Endothelial cell of umbilical vein (primary cell): ENCODE measurements around the gene SLIT1. TPM values are rescaled to one million over a fixed set of nuclear protein-coding genes. Genes with fewer than 3 reads are reported as not detected.

Experiments used
- BruUV-seq: library from RNA; stranded (reverse); fragments of 400-500 nt; replicated peaks from 2 replicates; lab custom pipeline; 2021; lab: Mats Ljungman, UMichigan
- CTCF ChIA-PET: fragments of 300-600, 350-600 bp; sonication (Branson Sonifier 250); formaldehyde crosslinking; loops from one replicate; lab custom pipeline; 2021; ENCODE audit warnings: antibody characterized with exemption, inconsistent platforms; lab: Charles Lee
- POLR2A ChIA-PET: fragments of 300-600, 350-600 bp; sonication (Branson Sonifier 250); formaldehyde crosslinking; loops from one replicate; lab custom pipeline; 2021; ENCODE audit warnings: antibody characterized with exemption, inconsistent platforms; lab: Charles Lee
- DNase-seq: peaks from one replicate; pipeline ENCODE4 v3.0.0-alpha.2; 2011; ENCODE audit warnings: low read depth, low spot score
- FAIRE-seq: peaks from 2 replicates; lab custom pipeline; 2011; peaks lifted over from hg19 to GRCh38; lab: Jason Lieb, UNC
- H2AFZ ChIP-seq: 2 replicates; pipeline ENCODE4 v1.6.0; 2012; ENCODE audit warnings: low read depth, low read length, control low read depth, inconsistent platforms
- H3K27ac ChIP-seq: 2 replicates; pipeline ENCODE4 v1.5.1; 2011; ENCODE audit warnings: low read depth, mild to moderate bottlenecking, control low read depth, low read length, moderate library complexity; ENCODE audit not compliant: insufficient read depth
- H3K27me3 ChIP-seq, 2 experiments: 2 replicates each; pipeline versions ENCODE4 v1.6.0 to v1.6.1; 2011; ENCODE audit warnings: low read length in 2 of 2, mixed read lengths in 1 of 2; ENCODE audit not compliant: control insufficient read depth in 2 of 2, insufficient read depth in 2 of 2
- H3K36me3 ChIP-seq, 2 experiments: 2 replicates in 1 of 2; 3 replicates in 1 of 2; pipeline ENCODE4 v1.5.1; 2011; ENCODE audit warnings: low read length in 2 of 2, mild to moderate bottlenecking in 1 of 2, moderate library complexity in 1 of 2; ENCODE audit not compliant: control insufficient read depth in 2 of 2, insufficient read depth in 2 of 2; ENCODE audit errors: extremely low read depth in 1 of 2
- H3K4me1 ChIP-seq: 3 replicates; pipeline ENCODE4 v1.5.1; 2011; ENCODE audit warnings: mild to moderate bottlenecking, low read length; ENCODE audit not compliant: control insufficient read depth, insufficient read depth; ENCODE audit errors: extremely low read depth
- H3K4me2 ChIP-seq: 2 replicates; pipeline ENCODE4 v1.6.1; 2011; ENCODE audit warnings: low read length, control low read depth, mixed read lengths; ENCODE audit not compliant: insufficient read depth
- H3K4me3 ChIP-seq, 3 experiments: fragments of 200-600 bp in 1 of 3; sonication (generic), shearing (Covaris generic) in 1 of 3; replicated peaks in 1 of 3; 2 replicates each; pipeline ENCODE4 v1.5.1; 2011 to 2016; ENCODE audit warnings: control low read depth in 3 of 3, low read length in 3 of 3, mild to moderate bottlenecking in 2 of 3, inconsistent platforms in 1 of 3, low read depth in 1 of 3, moderate library complexity in 1 of 3; ENCODE audit not compliant: insufficient read depth in 1 of 3
- H3K79me2 ChIP-seq: 2 replicates; pipeline ENCODE4 v1.6.0; 2012; ENCODE audit warnings: low read length, inconsistent platforms; ENCODE audit not compliant: control insufficient read depth, insufficient read depth
- H3K9ac ChIP-seq: replicated peaks from 2 replicates; pipeline ENCODE3; 2011; ENCODE audit warnings: low read length, control low read depth; ENCODE audit not compliant: insufficient read depth; ENCODE audit errors: extremely low read depth
- H3K9me1 ChIP-seq: replicated peaks from 3 replicates; pipeline ENCODE4 v1.6.0; 2011; ENCODE audit warnings: mild to moderate bottlenecking, low read length; ENCODE audit not compliant: control insufficient read depth, insufficient read depth; ENCODE audit errors: extremely low read depth
- H3K9me3 ChIP-seq: replicated peaks from 2 replicates; pipeline ENCODE4 v1.5.1; 2012; ENCODE audit warnings: low read length, inconsistent platforms; ENCODE audit not compliant: control insufficient read depth, insufficient read depth
- H4K20me1 ChIP-seq: replicated peaks from 2 replicates; pipeline ENCODE3; 2011; ENCODE audit warnings: mild to moderate bottlenecking, low read length; ENCODE audit not compliant: control insufficient read depth, insufficient read depth; ENCODE audit errors: extremely low read depth
- EZH2 ChIP-seq: IDR thresholded peaks from 2 replicates; pipeline ENCODE4 v1.6.1; 2012; ENCODE audit warnings: borderline replicate concordance, low read depth, mild to moderate bottlenecking, moderate library complexity, low read length, inconsistent platforms; ENCODE audit not compliant: severe bottlenecking
- FOS ChIP-seq: IDR thresholded peaks from 2 replicates; pipeline ENCODE4 v1.6.1; 2011; ENCODE audit warnings: mild to moderate bottlenecking, low read length, moderate library complexity, borderline replicate concordance; ENCODE audit not compliant: insufficient read depth
- GATA2 ChIP-seq: IDR thresholded peaks from 2 replicates; pipeline ENCODE4 v1.7.0; 2011; ENCODE audit warnings: low read depth, mild to moderate bottlenecking, moderate library complexity, mixed read lengths, low read length; ENCODE audit not compliant: insufficient read length, insufficient read depth
- JUN ChIP-seq: IDR thresholded peaks from 2 replicates; pipeline ENCODE4 v1.6.1; 2011; ENCODE audit warnings: borderline replicate concordance, low read depth; ENCODE audit not compliant: insufficient read length, insufficient read depth
- MAX ChIP-seq: IDR thresholded peaks from 2 replicates; pipeline ENCODE4 v1.6.1; 2011; ENCODE audit not compliant: insufficient read depth, insufficient read length
- MYC ChIP-seq: IDR thresholded peaks from one replicate; pipeline ENCODE4 v1.6.1; 2011; ENCODE audit warnings: mild to moderate bottlenecking, low read depth, low read length
- POLR2A ChIP-seq: IDR thresholded peaks from 2 replicates; pipeline ENCODE4 v1.6.1; 2012; ENCODE audit warnings: low read depth, mild to moderate bottlenecking, control low read depth, low read length
- POLR2AphosphoS5 ChIP-seq: IDR thresholded peaks from 2 replicates; pipeline ENCODE4 v1.6.1; 2012; ENCODE audit warnings: low read depth, mild to moderate bottlenecking, control low read depth, low read length, moderate library complexity; ENCODE audit not compliant: insufficient read depth
- dilution Hi-C: fragments of 300-500 bp; cut with MboI; formaldehyde crosslinking; loops from one replicate; pipeline ENCODE4 v1.15.0; 2019; ENCODE audit warnings: low sequenced_read_pairs; ENCODE audit not compliant: extremely low pct_ligation_motif_present
- intact Hi-C: fragments of 100-400 bp; cut with micrococcal nuclease; formaldehyde crosslinking; loops from one replicate; pipeline ENCODE4 v1.10.0; 2022
- polyA plus RNA-seq, 4 experiments: library from polyadenylated mRNA; depleted of rRNA in 3 of 4; stranded (reverse) in 3 of 4; unstranded in 1 of 4; fragments of >200 nt; gene quantifications; 2 replicates each; pipeline versions ENCODE4 v1.2.1 to v1.2.3, GENCODE V29; 2011 to 2012; ENCODE audit warnings: missing spikeins in 1 of 4
- total RNA-seq: library from RNA; stranded (reverse); gene quantifications from 2 replicates; pipeline ENCODE4 v1.2.3, GENCODE V29; 2021
- TF ChIP-seq, protein P1 (sequence below), 2 donors: IDR thresholded peaks; 1 replicate in 1 of 2; 2 replicates in 1 of 2; pipeline ENCODE4 v1.5.1; 2011; ENCODE audit warnings: low read length in 2 of 2, mild to moderate bottlenecking in 2 of 2, moderate library complexity in 2 of 2, control low read depth in 1 of 2, inconsistent platforms in 1 of 2, low read depth in 1 of 2; ENCODE audit not compliant: insufficient read depth in 1 of 2; ENCODE audit errors: extremely low read depth in 1 of 2

SLIT1 gene
- total and polyA plus RNA-seq, 2 donors (not counting 3 experiments of a cell fraction or from before 2014, with no cell fraction given) = 0.04 to 0.20 TPM

GRCh38 chr10:97138174-97138573 lies 47.6 kb downstream of the SLIT1 start:
- no peaks in the 10 kb centered on the region for H3K4me1 ChIP-seq
- H3K9ac ChIP-seq = no peak overlapping the region
- H3K9me3 ChIP-seq = no peaks in the 10 kb centered on the region
- no peaks in the 10 kb centered on the region for H3K79me2 ChIP-seq
- H3K9me1 ChIP-seq = no peaks in the 10 kb centered on the region
- ChIA-PET CTCF (interaction anchor here (1.6 kb wide), 1 partner anchor 72 kb away, joined by 7 read pairs; no protein-coding TSS in a partner anchor), POLR2A (no interaction called here)
- no peak for DNase-seq
- dilution Hi-C loops (no loop called here), intact Hi-C loops (loop anchor here (2.0 kb wide), 1 partner anchor 73 kb away; no protein-coding TSS in a partner anchor)
- TF ChIP-seq JUN = no peak
- TF ChIP-seq, protein P1, sequence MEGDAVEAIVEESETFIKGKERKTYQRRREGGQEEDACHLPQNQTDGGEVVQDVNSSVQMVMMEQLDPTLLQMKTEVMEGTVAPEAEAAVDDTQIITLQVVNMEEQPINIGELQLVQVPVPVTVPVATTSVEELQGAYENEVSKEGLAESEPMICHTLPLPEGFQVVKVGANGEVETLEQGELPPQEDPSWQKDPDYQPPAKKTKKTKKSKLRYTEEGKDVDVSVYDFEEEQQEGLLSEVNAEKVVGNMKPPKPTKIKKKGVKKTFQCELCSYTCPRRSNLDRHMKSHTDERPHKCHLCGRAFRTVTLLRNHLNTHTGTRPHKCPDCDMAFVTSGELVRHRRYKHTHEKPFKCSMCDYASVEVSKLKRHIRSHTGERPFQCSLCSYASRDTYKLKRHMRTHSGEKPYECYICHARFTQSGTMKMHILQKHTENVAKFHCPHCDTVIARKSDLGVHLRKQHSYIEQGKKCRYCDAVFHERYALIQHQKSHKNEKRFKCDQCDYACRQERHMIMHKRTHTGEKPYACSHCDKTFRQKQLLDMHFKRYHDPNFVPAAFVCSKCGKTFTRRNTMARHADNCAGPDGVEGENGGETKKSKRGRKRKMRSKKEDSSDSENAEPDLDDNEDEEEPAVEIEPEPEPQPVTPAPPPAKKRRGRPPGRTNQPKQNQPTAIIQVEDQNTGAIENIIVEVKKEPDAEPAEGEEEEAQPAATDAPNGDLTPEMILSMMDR (IDR thresholded peaks at IDR 0.05; ENCODE audit: extremely low read depth in 1 of 2, insufficient read depth in 1 of 2, low read depth in 1 of 2, low read length in 2 of 2) = peak in 1 of 2 donors; percentile 16
- BruUV-seq = no TSS peak
- FAIRE-seq = no peak
- no peak overlapping the region for H3K27ac ChIP-seq
- no peak overlapping the region for H3K4me3 ChIP-seq
- H3K27me3 ChIP-seq = peaks cover 22% of the 10 kb centered on the region in 2 experiments
- H4K20me1 ChIP-seq = no peaks in the 10 kb centered on the region
- H2AFZ ChIP-seq = no peak overlapping the region
- no peaks in the 10 kb centered on the region for H3K36me3 ChIP-seq
- H3K4me2 ChIP-seq = no peak overlapping the region

DNA sequence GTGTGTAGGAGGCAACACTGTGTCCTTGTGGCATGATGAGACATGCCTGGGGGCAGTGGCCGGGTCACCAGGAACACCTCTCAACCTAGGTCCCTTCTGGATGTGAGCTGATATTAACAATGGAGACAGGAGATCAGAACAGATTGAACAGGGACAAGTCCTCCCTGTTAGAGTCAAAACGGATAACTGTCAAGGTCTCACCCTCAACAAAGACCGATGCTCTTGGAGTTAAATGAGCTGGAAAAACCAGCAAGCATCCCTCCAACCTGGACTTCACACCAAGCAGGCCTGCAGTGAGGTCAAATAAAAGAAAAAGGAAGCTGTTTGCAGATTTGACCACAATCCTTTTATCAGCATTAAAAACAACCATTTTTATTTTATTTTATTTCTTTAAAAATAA lies 49.0 kb downstream of the SLIT1 start:
- Histone ChIP-seq H3K4me2 (no peak overlapping the region), H3K9ac (no peak overlapping the region), H2AFZ (no peak overlapping the region), H3K27ac (no peak overlapping the region), H3K36me3 (no peaks in the 10 kb centered on the region), H3K9me1 (no peaks in the 10 kb centered on the region), H4K20me1 (no peaks in the 10 kb centered on the region), H3K27me3 (peaks cover 17 to 22% of the 10 kb centered on the region in 2 experiments), H3K4me1 (no peaks in the 10 kb centered on the region), H3K4me3 (no peak overlapping the region), H3K9me3 (no peaks in the 10 kb centered on the region), H3K79me2 (no peaks in the 10 kb centered on the region)
- intact Hi-C loops (no loop called here), dilution Hi-C loops (no loop called here)
- TF ChIP-seq MAX = no peak
- TF ChIP-seq, protein P1 (IDR thresholded peaks at IDR 0.05; ENCODE audit: extremely low read depth in 1 of 2, insufficient read depth in 1 of 2, low read depth in 1 of 2, low read length in 2 of 2) = no peak
- TF ChIP-seq POLR2AphosphoS5 = no peak
- no peak for TF ChIP-seq GATA2
- no peak for TF ChIP-seq FOS
- TF ChIP-seq EZH2 = no peak
- TF ChIP-seq JUN = no peak
- TF ChIP-seq POLR2A = no peak
- no peak for TF ChIP-seq MYC
- POLR2A ChIA-PET = no interaction called here
- DNase-seq = no peak
- FAIRE-seq = no peak
- BruUV-seq = no TSS peak
- CTCF ChIA-PET = interaction anchor here (1.1 to 1.6 kb wide), 7 partner anchors 11 to 99 kb away, joined by 3 to 8 read pairs (median 3); no protein-coding TSS in a partner anchor
